ENCODE data around the gene DENND1A.
"Not testable (repeated sequence)": the region's sequence is repeated elsewhere in the genome, so short reads cannot be mapped to it uniquely, and the experiment has no call there.

The DENND1A gene, protein sequence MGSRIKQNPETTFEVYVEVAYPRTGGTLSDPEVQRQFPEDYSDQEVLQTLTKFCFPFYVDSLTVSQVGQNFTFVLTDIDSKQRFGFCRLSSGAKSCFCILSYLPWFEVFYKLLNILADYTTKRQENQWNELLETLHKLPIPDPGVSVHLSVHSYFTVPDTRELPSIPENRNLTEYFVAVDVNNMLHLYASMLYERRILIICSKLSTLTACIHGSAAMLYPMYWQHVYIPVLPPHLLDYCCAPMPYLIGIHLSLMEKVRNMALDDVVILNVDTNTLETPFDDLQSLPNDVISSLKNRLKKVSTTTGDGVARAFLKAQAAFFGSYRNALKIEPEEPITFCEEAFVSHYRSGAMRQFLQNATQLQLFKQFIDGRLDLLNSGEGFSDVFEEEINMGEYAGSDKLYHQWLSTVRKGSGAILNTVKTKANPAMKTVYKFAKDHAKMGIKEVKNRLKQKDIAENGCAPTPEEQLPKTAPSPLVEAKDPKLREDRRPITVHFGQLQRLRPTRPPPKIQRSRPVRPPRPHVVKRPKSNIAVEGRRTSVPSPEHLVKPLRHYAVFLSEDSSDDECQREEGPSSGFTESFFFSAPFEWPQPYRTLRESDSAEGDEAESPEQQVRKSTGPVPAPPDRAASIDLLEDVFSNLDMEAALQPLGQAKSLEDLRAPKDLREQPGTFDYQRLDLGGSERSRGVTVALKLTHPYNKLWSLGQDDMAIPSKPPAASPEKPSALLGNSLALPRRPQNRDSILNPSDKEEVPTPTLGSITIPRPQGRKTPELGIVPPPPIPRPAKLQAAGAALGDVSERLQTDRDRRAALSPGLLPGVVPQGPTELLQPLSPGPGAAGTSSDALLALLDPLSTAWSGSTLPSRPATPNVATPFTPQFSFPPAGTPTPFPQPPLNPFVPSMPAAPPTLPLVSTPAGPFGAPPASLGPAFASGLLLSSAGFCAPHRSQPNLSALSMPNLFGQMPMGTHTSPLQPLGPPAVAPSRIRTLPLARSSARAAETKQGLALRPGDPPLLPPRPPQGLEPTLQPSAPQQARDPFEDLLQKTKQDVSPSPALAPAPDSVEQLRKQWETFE

DNA sequence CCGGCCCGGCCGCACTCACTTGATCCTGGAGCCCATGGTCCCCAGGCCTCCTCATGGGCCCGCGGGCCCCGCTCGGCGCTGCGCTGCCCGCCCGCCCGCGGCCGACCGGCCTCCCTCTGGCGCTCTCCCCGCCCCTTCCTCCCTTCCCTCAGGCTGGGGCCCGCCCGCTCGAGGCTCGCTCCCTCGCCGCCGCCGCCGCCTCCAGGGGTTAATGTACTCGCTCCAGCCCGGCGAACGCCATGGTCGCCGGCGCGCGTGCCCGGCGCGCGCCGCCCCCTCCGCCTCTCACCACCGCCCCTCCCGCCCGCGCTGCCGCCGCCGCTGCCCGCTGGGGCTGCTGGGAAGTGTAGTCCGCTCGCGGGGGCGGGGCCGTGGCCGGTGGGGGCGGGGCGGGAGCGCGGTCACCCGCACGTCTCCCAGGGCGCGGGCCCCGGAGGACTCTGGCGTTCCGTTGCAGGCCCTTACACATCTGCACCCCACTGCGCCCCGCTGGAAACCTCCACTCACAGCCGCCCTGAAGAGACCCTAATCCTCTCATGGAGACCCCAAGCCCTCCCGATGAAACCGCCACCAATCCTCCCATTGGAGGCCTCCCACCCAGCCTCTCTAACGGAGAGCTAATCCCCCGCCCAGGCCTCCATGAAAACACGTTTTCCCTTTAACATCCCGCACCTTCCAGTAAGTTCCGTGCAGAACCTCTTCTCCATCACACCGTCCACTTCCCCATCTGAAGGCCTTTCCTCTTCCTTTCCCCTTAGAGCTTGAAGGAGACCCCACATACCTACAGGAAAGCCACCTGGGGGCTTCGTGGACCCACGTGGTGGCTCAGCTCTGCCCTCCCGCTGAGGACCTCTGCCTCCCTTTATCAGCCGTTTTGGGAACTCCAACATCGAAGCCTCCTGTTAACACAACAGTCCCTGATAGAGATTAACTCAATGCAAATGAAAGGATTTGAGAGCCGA lies at the start of gene DENND1A:
Gene DENND1A (minus strand): TSS at position 257 of the 962 bp plus-strand sequence. CDS start 221 bp downstream, at position 36.
- Histone ChIP-seq H3K27ac (ENCODE audit: low read length) (no peak within 1 kb of the TSS), H3K4me1 (ENCODE audit: control insufficient read depth, insufficient read depth, low read length) (peaks cover 7% of the 10 kb centered on the region), H3K36me3 (ENCODE audit: control insufficient read depth, insufficient read depth, low read length) (no peaks in the 10 kb centered on the region), H3K27me3 (ENCODE audit: control insufficient read depth, insufficient read depth, low read length) (no peaks in the 10 kb centered on the region), H3K4me3 (ENCODE audit: low read length) (peak within 1 kb of the TSS; percentile 82), H3K9me3 (ENCODE audit: control insufficient read depth, insufficient read depth, low read length) (no peaks in the 10 kb centered on the region)
- WGBS (ENCODE audit: insufficient coverage, insufficient read length) = no CpG with 5 or more reads among the region's 83 CpGs
- peak; percentile 57 for DNase-seq (ENCODE audit: low read depth, low spot score)

DNA sequence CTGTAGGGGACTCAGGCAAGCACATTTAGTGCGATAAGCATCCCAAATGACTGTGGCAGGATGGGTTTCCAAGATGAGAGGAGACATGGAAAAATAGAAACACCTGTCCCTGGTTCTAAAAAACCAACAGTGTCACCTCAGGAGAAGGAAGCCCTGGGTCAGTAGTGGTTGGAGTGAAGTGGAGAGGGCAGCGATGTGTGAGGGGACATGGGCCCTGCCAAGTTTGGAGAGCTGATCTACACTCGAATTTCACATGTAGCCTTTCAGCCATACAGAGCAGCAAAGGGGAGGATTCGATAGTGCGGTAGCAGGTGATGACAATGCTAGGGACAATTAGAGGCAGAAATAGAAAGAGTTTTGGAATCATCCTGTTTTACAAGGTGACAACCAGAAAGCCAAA lies 49.1 kb upstream of the DENND1A start:
- WGBS (ENCODE audit: insufficient coverage, insufficient read length) = no CpG with 5 or more reads among the region's 5 CpGs
- no peaks in the 10 kb centered on the region; the same call in 1 of the 2 replicates for H3K27me3 ChIP-seq (ENCODE audit: control insufficient read depth, insufficient read depth, low read length)
- DNase-seq (ENCODE audit: low read depth, low spot score) = no peak
- no peaks in the 10 kb centered on the region for H3K36me3 ChIP-seq (ENCODE audit: control insufficient read depth, insufficient read depth, low read length)
- no peaks in the 10 kb centered on the region for H3K9me3 ChIP-seq (ENCODE audit: control insufficient read depth, insufficient read depth, low read length)
- no peaks in the 10 kb centered on the region for H3K4me1 ChIP-seq (ENCODE audit: control insufficient read depth, insufficient read depth, low read length)
- no peak overlapping the region for H3K27ac ChIP-seq (ENCODE audit: low read length)
- H3K4me3 ChIP-seq (ENCODE audit: low read length) = no peak overlapping the region

DNA sequence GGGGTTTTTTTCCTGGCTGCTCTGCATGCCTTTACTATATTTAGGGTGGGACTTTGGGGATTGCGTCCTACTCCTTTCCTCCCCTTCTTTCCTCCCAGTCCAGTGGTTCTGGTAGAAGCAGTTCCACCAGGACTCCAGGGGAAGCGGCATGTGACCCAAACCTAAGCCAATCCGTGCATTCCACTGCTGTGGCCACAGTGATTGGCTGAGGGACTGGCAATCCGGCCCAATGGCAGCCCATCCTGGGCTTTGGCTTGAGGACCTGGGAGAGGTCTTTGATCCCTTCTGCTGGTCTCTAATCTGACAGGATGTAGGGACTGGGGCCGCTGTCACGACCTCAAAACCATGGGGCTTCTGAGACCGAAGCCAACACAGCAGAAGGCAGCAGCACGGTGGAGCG lies 46.7 kb upstream of the DENND1A start:
- H3K4me1 ChIP-seq (ENCODE audit: control insufficient read depth, insufficient read depth, low read length); H3K4me3 ChIP-seq (ENCODE audit: low read length); H3K27me3 ChIP-seq (ENCODE audit: control insufficient read depth, insufficient read depth, low read length); H3K27ac ChIP-seq (ENCODE audit: low read length); DNase-seq (ENCODE audit: low read depth, low spot score); H3K36me3 ChIP-seq (ENCODE audit: control insufficient read depth, insufficient read depth, low read length); H3K9me3 ChIP-seq (ENCODE audit: control insufficient read depth, insufficient read depth, low read length): not testable (repeated sequence)
- WGBS (ENCODE audit: insufficient coverage, insufficient read length) = no CpG with 5 or more reads among the region's 9 CpGs

DNA sequence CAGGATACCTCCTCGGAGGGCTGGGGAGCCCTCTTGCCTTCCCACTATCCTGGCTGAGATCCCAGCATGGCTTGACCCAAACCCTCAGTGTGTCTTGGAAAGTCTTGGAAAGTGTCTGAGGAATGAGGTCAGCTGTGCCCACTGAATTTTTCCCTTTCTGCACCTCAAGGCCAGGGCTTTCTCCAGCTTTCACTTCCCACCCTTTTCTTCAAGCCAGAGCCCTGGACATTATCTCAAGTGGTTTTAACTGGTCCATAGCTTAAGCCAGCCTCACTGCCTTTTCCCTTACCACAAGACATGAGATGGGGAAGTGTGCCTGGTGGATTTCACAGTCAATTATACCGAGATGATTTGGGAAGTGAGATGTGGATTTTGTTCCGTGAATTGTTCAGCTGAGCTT lies 45.9 kb upstream of the DENND1A start:
- Histone ChIP-seq H3K9me3 (ENCODE audit: control insufficient read depth, insufficient read depth, low read length) (no peaks in the 10 kb centered on the region), H3K27me3 (ENCODE audit: control insufficient read depth, insufficient read depth, low read length) (no peaks in the 10 kb centered on the region; the same call in 1 of the 2 replicates), H3K4me3 (ENCODE audit: low read length) (no peak overlapping the region), H3K36me3 (ENCODE audit: control insufficient read depth, insufficient read depth, low read length) (no peaks in the 10 kb centered on the region), H3K27ac (ENCODE audit: low read length) (no peak overlapping the region), H3K4me1 (ENCODE audit: control insufficient read depth, insufficient read depth, low read length) (no peaks in the 10 kb centered on the region)
- no CpG with 5 or more reads among the region's 3 CpGs for WGBS (ENCODE audit: insufficient coverage, insufficient read length)
- no peak for DNase-seq (ENCODE audit: low read depth, low spot score)

DNA sequence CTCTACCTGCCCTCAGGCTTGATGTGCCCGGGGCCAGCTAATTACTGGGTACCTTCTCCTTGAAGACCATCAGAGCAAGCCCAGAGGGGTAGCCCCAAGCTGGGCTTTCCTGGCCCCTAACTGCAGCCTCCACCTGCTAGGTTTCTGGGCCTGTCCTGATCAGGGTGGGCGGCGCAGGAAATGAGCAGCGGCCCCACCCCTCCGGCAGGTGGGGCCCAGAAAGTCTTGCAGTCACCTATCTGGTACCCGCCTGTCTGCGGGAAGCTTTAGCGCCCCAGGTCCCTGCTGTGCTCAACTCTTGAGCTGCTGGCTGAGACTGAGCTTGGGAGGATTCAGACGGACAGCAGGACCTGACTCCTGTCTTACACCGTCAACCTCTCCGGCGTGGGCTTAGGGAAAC lies 44.5 kb upstream of the DENND1A start:
- no peaks in the 10 kb centered on the region for H3K36me3 ChIP-seq (ENCODE audit: control insufficient read depth, insufficient read depth, low read length)
- H3K4me3 ChIP-seq (ENCODE audit: low read length) = no peak overlapping the region
- no peaks in the 10 kb centered on the region for H3K27me3 ChIP-seq (ENCODE audit: control insufficient read depth, insufficient read depth, low read length)
- no peaks in the 10 kb centered on the region for H3K4me1 ChIP-seq (ENCODE audit: control insufficient read depth, insufficient read depth, low read length)
- DNase-seq (ENCODE audit: low read depth, low spot score) = no peak
- no CpG with 5 or more reads among the region's 12 CpGs for WGBS (ENCODE audit: insufficient coverage, insufficient read length)
- H3K9me3 ChIP-seq (ENCODE audit: control insufficient read depth, insufficient read depth, low read length) = no peaks in the 10 kb centered on the region
- H3K27ac ChIP-seq (ENCODE audit: low read length) = no peak overlapping the region

DNA sequence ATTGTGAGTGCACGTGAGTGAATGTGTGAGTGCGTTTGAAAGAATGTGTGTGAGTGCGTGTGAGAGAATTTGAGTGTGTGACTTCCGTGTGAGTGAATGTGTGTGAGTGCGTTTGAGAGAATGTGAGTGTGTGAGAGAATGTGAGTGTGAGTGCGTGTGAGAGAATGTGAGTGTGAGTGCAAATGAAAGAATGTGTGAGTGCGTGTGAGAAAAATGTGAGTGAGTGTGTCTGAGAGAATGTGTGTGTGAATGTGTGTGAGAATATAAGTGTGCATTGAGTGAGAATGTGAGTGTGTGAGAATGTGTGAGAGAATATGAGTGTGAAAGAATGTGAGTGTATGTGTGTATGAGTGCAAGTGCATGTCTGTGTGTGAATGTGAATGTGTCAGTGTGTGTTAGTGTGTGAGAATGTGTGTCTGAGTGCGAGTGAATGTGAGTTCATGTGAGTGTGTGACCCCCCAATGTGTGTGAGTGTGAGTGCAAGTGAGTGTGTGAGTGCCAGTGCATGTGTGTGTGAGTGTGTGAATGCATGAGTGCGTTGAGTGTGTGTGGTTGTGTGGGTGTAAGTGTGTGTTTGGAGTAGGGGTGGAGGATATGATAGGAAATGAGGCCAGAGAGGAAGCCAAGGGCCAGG lies 43.8 kb upstream of the DENND1A start:
- Histone ChIP-seq H3K27ac (ENCODE audit: low read length) (no peak overlapping the region), H3K4me1 (ENCODE audit: control insufficient read depth, insufficient read depth, low read length) (no peaks in the 10 kb centered on the region), H3K27me3 (ENCODE audit: control insufficient read depth, insufficient read depth, low read length) (no peaks in the 10 kb centered on the region), H3K9me3 (ENCODE audit: control insufficient read depth, insufficient read depth, low read length) (no peaks in the 10 kb centered on the region), H3K4me3 (ENCODE audit: low read length) (no peak overlapping the region), H3K36me3 (ENCODE audit: control insufficient read depth, insufficient read depth, low read length) (no peaks in the 10 kb centered on the region)
- WGBS (ENCODE audit: insufficient coverage, insufficient read length) = 96% methylated on average over 8 of the region's 9 CpGs
- DNase-seq (ENCODE audit: low read depth, low spot score) = no peak

DNA sequence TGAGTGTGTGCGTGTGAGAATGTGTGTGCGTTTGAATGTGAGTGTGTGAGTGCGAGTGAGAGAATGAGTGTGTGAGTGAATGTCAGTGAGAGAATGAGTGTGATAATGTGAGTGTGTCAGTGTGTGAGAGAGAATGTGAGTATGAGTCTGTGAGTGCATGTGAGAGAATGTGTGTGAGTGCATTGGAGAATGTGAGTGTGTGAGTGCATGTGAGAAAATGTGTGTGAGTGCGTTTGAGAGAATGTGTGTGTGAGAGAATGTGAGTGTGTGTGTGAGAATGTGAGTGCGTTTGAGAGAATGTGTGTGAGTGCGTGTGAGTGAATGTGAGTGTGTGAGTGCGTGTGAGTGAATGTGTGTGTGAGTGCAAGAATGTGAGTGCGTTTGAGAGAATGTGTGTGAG lies 42.7 kb upstream of the DENND1A start:
- Histone ChIP-seq H3K27ac (ENCODE audit: low read length) (no peak overlapping the region), H3K4me1 (ENCODE audit: control insufficient read depth, insufficient read depth, low read length) (no peaks in the 10 kb centered on the region), H3K9me3 (ENCODE audit: control insufficient read depth, insufficient read depth, low read length) (no peaks in the 10 kb centered on the region), H3K4me3 (ENCODE audit: low read length) (no peak overlapping the region), H3K27me3 (ENCODE audit: control insufficient read depth, insufficient read depth, low read length) (no peaks in the 10 kb centered on the region), H3K36me3 (ENCODE audit: control insufficient read depth, insufficient read depth, low read length) (no peaks in the 10 kb centered on the region)
- DNase-seq (ENCODE audit: low read depth, low spot score) = no peak
- 100% methylated on average over 8 of the region's 8 CpGs for WGBS (ENCODE audit: insufficient coverage, insufficient read length)

DNA sequence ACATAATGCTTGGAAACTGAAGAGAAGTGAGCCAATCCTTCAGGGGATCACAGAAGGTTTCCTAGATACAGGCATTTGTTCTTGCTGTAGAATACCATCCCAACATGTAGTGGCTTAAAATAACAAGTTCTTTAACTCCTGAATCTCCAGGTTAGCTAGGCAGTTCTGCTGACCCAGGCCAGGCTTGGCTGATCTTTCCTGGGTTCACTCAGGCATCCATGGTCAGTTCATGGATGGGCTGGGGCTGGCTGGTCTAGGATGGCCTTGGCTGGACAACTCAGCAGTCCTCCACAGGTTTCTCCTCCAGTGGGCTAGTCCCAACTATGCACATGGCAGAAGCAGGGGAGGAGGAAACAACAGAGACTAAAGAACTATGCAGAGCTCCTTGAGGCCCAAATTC lies 37.4 kb upstream of the DENND1A start:
- Histone ChIP-seq H3K27ac (ENCODE audit: low read length) (no peak overlapping the region), H3K27me3 (ENCODE audit: control insufficient read depth, insufficient read depth, low read length) (no peaks in the 10 kb centered on the region), H3K9me3 (ENCODE audit: control insufficient read depth, insufficient read depth, low read length) (no peaks in the 10 kb centered on the region), H3K4me3 (ENCODE audit: low read length) (no peak overlapping the region), H3K4me1 (ENCODE audit: control insufficient read depth, insufficient read depth, low read length) (no peaks in the 10 kb centered on the region), H3K36me3 (ENCODE audit: control insufficient read depth, insufficient read depth, low read length) (no peaks in the 10 kb centered on the region)
- no peak for DNase-seq (ENCODE audit: low read depth, low spot score)

DNA sequence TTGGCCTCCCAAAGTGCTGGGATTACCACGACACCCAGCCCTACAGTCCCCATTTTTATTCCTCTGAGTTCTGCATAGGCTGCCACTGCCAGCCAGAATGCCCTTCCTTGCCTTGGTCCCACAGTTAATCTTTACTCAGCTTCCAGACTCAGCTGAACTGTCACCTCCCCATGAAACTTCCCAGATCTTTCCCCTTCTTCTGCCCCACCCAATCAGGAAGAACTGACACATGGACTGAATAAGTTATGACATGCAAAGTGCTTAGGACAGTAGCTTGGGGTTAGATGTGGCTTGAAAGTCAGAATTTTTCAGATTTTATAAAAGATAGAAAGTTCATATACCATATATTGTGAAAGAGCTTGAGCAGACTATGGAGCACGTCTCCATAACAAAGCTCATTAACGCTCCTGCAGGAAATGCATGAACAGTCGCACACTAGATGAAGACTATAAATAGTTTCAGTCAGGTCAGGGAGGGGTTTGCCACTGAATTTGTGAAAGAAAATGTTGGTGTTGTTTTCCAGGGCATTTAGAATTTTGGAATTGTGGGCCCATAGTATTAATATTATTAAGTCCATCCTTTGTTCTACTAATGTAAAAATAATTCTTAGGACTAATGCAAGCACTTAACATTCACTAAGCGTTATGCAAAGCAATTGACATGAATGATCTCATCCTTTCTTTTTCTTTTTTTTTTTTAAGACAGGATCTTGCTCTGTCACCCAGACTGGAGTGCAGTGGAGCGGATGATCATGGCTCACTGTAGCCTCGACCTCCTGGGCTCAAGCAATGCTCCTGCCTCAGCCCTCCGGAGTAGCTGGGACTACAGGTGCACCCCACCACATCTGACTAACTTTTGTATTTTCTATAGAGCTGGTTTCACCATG lies 36.1 kb upstream of the DENND1A start:
- no peaks in the 10 kb centered on the region for H3K27me3 ChIP-seq (ENCODE audit: control insufficient read depth, insufficient read depth, low read length)
- H3K4me1 ChIP-seq (ENCODE audit: control insufficient read depth, insufficient read depth, low read length) = no peaks in the 10 kb centered on the region
- no CpG with 5 or more reads among the region's 8 CpGs for WGBS (ENCODE audit: insufficient coverage, insufficient read length)

More for the DNA sequence above, 36.1 kb upstream of the DENND1A start:
- DNase-seq (ENCODE audit: low read depth, low spot score) = no peak
- H3K36me3 ChIP-seq (ENCODE audit: control insufficient read depth, insufficient read depth, low read length) = no peaks in the 10 kb centered on the region
- H3K27ac ChIP-seq (ENCODE audit: low read length) = no peak overlapping the region
- no peaks in the 10 kb centered on the region for H3K9me3 ChIP-seq (ENCODE audit: control insufficient read depth, insufficient read depth, low read length)
- no peak overlapping the region for H3K4me3 ChIP-seq (ENCODE audit: low read length)

Data from iPS DF 6.9 (cell line).